Fibroblast of lung (primary cell): ENCODE measurements around the gene FN3KRP. TPM values are rescaled to one million over a fixed set of nuclear protein-coding genes. Genes with fewer than 3 reads are reported as not detected.

Experiments used
- DNase-seq, 2 donors: peaks; one replicate each; pipeline versions ENCODE4 v3.0.0 to v3.0.0-alpha.2; 2010; ENCODE audit warnings: low read depth in 2 of 2
- H2AFZ ChIP-seq: 2 replicates; pipeline ENCODE4 v1.5.1; 2012; ENCODE audit warnings: low read length, control low read depth, inconsistent platforms
- H3K27ac ChIP-seq: 2 replicates; pipeline ENCODE4 v1.5.1; 2011; ENCODE audit warnings: low read length, control low read depth; ENCODE audit not compliant: insufficient read depth
- H3K27me3 ChIP-seq: 2 replicates; pipeline ENCODE4 v1.5.1; 2011; ENCODE audit warnings: mild to moderate bottlenecking, low read length; ENCODE audit not compliant: control insufficient read depth, insufficient read depth
- H3K36me3 ChIP-seq: 2 replicates; pipeline ENCODE4 v1.5.1; 2011; ENCODE audit warnings: low read length; ENCODE audit not compliant: control insufficient read depth, insufficient read depth
- H3K4me1 ChIP-seq: 2 replicates; pipeline ENCODE4 v1.5.1; 2011; ENCODE audit warnings: low read length; ENCODE audit not compliant: control insufficient read depth, insufficient read depth; ENCODE audit errors: extremely low read depth
- H3K4me2 ChIP-seq: 2 replicates; pipeline ENCODE4 v1.5.1; 2011; ENCODE audit warnings: low read length, control low read depth; ENCODE audit not compliant: insufficient read depth; ENCODE audit errors: extremely low read depth
- H3K4me3 ChIP-seq, 4 experiments: fragments of 200-600 bp in 1 of 4; sonication (generic) in 1 of 4; replicated peaks in 1 of 4; 2 replicates each; pipeline ENCODE4 v1.5.1; 2011 to 2016; ENCODE audit warnings: low read length in 4 of 4, low read depth in 3 of 4, mild to moderate bottlenecking in 3 of 4, control low read depth in 2 of 4, inconsistent platforms in 1 of 4, mixed read lengths in 1 of 4; ENCODE audit not compliant: insufficient read depth in 1 of 4; ENCODE audit errors: control extremely low read depth in 1 of 4
- H3K79me2 ChIP-seq: 2 replicates; pipeline ENCODE4 v1.5.1; 2012; ENCODE audit warnings: mild to moderate bottlenecking, low read length, inconsistent platforms; ENCODE audit not compliant: control insufficient read depth, insufficient read depth
- H3K9ac ChIP-seq: 2 replicates; pipeline ENCODE4 v1.5.1; 2011; ENCODE audit warnings: mild to moderate bottlenecking, low read length, control low read depth; ENCODE audit not compliant: insufficient read depth
- H3K9me3 ChIP-seq: 2 replicates; pipeline ENCODE4 v1.5.1; 2012; ENCODE audit warnings: low read depth, low read length; ENCODE audit not compliant: control insufficient read depth, insufficient read depth
- H4K20me1 ChIP-seq: 2 replicates; pipeline ENCODE4 v1.5.1; 2011; ENCODE audit warnings: low read length; ENCODE audit not compliant: control insufficient read depth, insufficient read depth; ENCODE audit errors: extremely low read depth
- EZH2 ChIP-seq: IDR thresholded peaks from 2 replicates; pipeline ENCODE4 v1.5.1; 2012; ENCODE audit warnings: low read length, control low read depth, mild to moderate bottlenecking; ENCODE audit errors: missing control alignments
- polyA plus RNA-seq, 2 donors: library from polyadenylated mRNA; depleted of rRNA in 1 of 2; stranded (reverse) in 1 of 2; unstranded in 1 of 2; fragments of >200 nt; gene quantifications; 2 replicates each; pipeline ENCODE4 v1.2.1, GENCODE V29; 2011 to 2012; ENCODE audit warnings: missing spikeins in 1 of 2
- total RNA-seq: library from RNA; depleted of rRNA; stranded (reverse); fragments of >200 nt; gene quantifications from 2 replicates; pipeline ENCODE4 v1.2.1, GENCODE V29; 2014
- TF ChIP-seq, protein P1 (sequence below), 2 donors: IDR thresholded peaks in 1 of 2; conservative IDR thresholded peaks in 1 of 2; 1 replicate in 1 of 2; 2 replicates in 1 of 2; pipeline ENCODE4 v1.5.1; 2011 to 2012; ENCODE audit warnings: low read length in 2 of 2, control low read depth in 1 of 2, inconsistent platforms in 1 of 2, low read depth in 1 of 2, mild to moderate bottlenecking in 1 of 2

Gene FN3KRP
- total and polyA plus RNA-seq, 2 donors (not counting 1 experiment from before 2014, with no cell fraction given), result 13.2 to 16.5 TPM

DNA sequence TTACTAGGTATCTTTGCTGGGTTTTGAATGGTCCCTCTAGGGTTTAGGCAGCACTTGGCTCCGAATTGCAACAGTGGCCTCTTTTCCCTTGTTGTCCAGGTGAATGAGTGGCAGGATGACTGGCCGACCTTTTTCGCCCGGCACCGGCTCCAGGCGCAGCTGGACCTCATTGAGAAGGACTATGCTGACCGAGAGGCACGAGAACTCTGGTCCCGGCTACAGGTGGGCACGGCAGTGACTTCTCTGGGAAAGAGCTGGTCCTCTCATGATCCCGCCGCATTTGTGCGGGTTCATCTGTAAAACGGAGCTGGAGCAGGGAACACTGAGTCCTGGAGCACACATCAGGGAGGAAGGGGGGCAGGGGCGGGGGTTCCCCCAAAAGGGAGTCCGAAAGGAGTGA lies 32.2 kb downstream of the FN3KRP start:
- Histone ChIP-seq H4K20me1 (no peaks in the 10 kb centered on the region), H3K36me3 (no peaks in the 10 kb centered on the region), H3K4me3 (no peak overlapping the region), H3K27ac (no peak overlapping the region), H3K27me3 (no peaks in the 10 kb centered on the region), H3K4me1 (no peaks in the 10 kb centered on the region), H2AFZ (no peak overlapping the region), H3K79me2 (peaks cover 11% of the 10 kb centered on the region), H3K9ac (no peak overlapping the region), H3K9me3 (no peaks in the 10 kb centered on the region), H3K4me2 (no peak overlapping the region)
- no peak for TF ChIP-seq EZH2
- TF ChIP-seq, protein P1, sequence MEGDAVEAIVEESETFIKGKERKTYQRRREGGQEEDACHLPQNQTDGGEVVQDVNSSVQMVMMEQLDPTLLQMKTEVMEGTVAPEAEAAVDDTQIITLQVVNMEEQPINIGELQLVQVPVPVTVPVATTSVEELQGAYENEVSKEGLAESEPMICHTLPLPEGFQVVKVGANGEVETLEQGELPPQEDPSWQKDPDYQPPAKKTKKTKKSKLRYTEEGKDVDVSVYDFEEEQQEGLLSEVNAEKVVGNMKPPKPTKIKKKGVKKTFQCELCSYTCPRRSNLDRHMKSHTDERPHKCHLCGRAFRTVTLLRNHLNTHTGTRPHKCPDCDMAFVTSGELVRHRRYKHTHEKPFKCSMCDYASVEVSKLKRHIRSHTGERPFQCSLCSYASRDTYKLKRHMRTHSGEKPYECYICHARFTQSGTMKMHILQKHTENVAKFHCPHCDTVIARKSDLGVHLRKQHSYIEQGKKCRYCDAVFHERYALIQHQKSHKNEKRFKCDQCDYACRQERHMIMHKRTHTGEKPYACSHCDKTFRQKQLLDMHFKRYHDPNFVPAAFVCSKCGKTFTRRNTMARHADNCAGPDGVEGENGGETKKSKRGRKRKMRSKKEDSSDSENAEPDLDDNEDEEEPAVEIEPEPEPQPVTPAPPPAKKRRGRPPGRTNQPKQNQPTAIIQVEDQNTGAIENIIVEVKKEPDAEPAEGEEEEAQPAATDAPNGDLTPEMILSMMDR (conservative IDR thresholded peaks at IDR 0.05 in 1 of 2, IDR thresholded peaks at IDR 0.05 in 1 of 2; ENCODE audit: low read depth in 1 of 2, low read length in 2 of 2), result no peak
- no peak for DNase-seq

DNA sequence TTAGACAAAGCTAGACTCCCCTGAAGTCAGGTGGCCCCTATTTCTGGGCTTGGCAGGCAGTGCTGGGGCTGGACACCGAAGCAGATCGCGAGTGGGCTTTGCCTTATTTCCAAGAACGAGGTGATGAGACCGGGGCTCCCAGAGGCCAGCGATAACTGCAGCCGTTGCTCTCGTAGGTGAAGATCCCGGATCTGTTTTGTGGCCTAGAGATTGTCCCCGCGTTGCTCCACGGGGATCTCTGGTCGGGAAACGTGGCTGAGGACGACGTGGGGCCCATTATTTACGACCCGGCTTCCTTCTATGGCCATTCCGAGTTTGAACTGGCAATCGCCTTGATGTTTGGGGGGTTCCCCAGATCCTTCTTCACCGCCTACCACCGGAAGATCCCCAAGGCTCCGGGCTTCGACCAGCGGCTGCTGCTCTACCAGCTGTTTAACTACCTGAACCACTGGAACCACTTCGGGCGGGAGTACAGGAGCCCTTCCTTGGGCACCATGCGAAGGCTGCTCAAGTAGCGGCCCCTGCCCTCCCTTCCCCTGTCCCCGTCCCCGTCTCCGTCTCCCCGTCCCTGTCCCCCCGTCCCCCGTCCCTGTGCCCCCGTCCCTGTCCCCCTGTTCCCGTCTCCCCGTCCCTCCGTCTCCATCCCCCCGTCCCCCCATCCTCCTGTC lies 33.9 kb downstream of the FN3KRP start:
- no peak for DNase-seq
- Histone ChIP-seq H3K9me3 (no peaks in the 10 kb centered on the region), H3K36me3 (no peaks in the 10 kb centered on the region), H3K79me2 (peaks cover 24% of the 10 kb centered on the region), H2AFZ (no peak overlapping the region), H3K4me1 (no peaks in the 10 kb centered on the region), H3K27me3 (no peaks in the 10 kb centered on the region), H3K9ac (no peak overlapping the region), H4K20me1 (no peaks in the 10 kb centered on the region), H3K4me3 (no peak overlapping the region), H3K4me2 (no peak overlapping the region), H3K27ac (no peak overlapping the region)
- TF ChIP-seq EZH2, result no peak
- TF ChIP-seq, protein P1 (conservative IDR thresholded peaks at IDR 0.05 in 1 of 2, IDR thresholded peaks at IDR 0.05 in 1 of 2; ENCODE audit: low read depth in 1 of 2, low read length in 2 of 2), result no peak

DNA sequence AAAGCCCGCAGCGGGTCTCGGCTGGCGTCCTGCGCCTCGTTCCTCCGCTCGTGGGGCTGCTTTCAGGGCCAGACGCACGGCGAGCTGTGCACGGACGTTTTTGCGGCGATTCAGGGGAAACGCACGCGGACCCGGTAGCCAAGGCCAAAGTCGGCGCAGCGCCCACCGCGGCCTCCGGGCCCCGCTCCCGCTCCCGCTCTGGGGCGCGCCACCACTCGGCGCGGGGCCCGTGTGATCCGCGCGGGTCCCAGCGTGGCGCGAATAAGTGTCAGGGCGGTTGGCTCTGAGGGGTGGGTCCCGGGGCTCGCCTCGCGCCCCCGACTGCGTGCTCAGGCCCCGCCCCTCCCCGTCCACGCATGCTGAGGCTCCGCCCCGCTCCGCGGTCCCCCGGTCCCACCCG lies 34.7 kb downstream of the FN3KRP start:
- H3K36me3 ChIP-seq, result no peaks in the 10 kb centered on the region
- H2AFZ ChIP-seq, result peak overlapping the region; percentile 60
- H3K4me2 ChIP-seq, result peak overlapping the region; percentile 75
- no peaks in the 10 kb centered on the region for H4K20me1 ChIP-seq
- H3K4me1 ChIP-seq, result no peaks in the 10 kb centered on the region
- peak overlapping the region in 3 of 4 experiments; percentile 23 to 59 (median 58) for H3K4me3 ChIP-seq
- no peak for TF ChIP-seq EZH2
- TF ChIP-seq, protein P1 (conservative IDR thresholded peaks at IDR 0.05 in 1 of 2, IDR thresholded peaks at IDR 0.05 in 1 of 2; ENCODE audit: low read depth in 1 of 2, low read length in 2 of 2), result no peak
- H3K79me2 ChIP-seq, result peaks cover 30% of the 10 kb centered on the region
- H3K27me3 ChIP-seq, result no peaks in the 10 kb centered on the region
- DNase-seq, result peak in 1 of 2 donors; percentile 37
- no peaks in the 10 kb centered on the region for H3K9me3 ChIP-seq
- H3K9ac ChIP-seq, result peak overlapping the region; percentile 62
- H3K27ac ChIP-seq, result peak overlapping the region; percentile 51
